NCI-H2196 (cell line): ENCODE results near the gene COL12A1.

ENCODE experiments used
- DNase-seq: peaks from one replicate; lab custom pipeline; 2025; ENCODE audit not compliant: unreplicated experiment; lab: John Stamatoyannopoulos, UW

The COL12A1 gene

GRCh38 chr6:75145976-75146375, 59.9 kb downstream of the COL12A1 start:
- DNase-seq, result no peak

GRCh38 chr6:75145211-75145610, 60.6 kb downstream of the COL12A1 start:
- no peak for DNase-seq

GRCh38 chr6:75144386-75144785, 61.5 kb downstream of the COL12A1 start:
- DNase-seq, result no peak

- DNase-seq, result no peak
Measured at GRCh38 chr6:75143191-75143590, 62.7 kb downstream of the COL12A1 start.

GRCh38 chr6:75142721-75143120, 63.1 kb downstream of the COL12A1 start:
- no peak for DNase-seq

- DNase-seq, result no peak
Measured at GRCh38 chr6:75135876-75136275, 70.0 kb downstream of the COL12A1 start.

- no peak for DNase-seq
Measured at GRCh38 chr6:75135450-75135849, 70.4 kb downstream of the COL12A1 start.

- no peak for DNase-seq
Measured at GRCh38 chr6:75130784-75131183, 75.1 kb downstream of the COL12A1 start.

- no peak for DNase-seq
Measured at GRCh38 chr6:75128878-75129570, 76.8 kb downstream of the COL12A1 start.

GRCh38 chr6:75126518-75126917, 79.3 kb downstream of the COL12A1 start:
- DNase-seq, result no peak

GRCh38 chr6:75124983-75125382, 80.9 kb downstream of the COL12A1 start:
- no peak for DNase-seq

- no peak for DNase-seq
Measured at GRCh38 chr6:75124085-75124484, 81.8 kb downstream of the COL12A1 start.

- DNase-seq, result no peak
Measured at GRCh38 chr6:75118925-75119515, 86.8 kb downstream of the COL12A1 start.

- DNase-seq, result no peak
Measured at GRCh38 chr6:75117701-75118100, 88.2 kb downstream of the COL12A1 start.

- DNase-seq, result no peak
Measured at GRCh38 chr6:75116946-75117345, 88.9 kb downstream of the COL12A1 start.

- no peak for DNase-seq
Measured at GRCh38 chr6:75115481-75115880, 90.4 kb downstream of the COL12A1 start.

GRCh38 chr6:75114806-75115205, 91.0 kb downstream of the COL12A1 start:
- DNase-seq, result no peak

GRCh38 chr6:75114195-75114594, 91.7 kb downstream of the COL12A1 start:
- DNase-seq, result no peak

GRCh38 chr6:75113446-75113845, 92.4 kb downstream of the COL12A1 start:
- no peak for DNase-seq

GRCh38 chr6:75109765-75110164, 96.1 kb downstream of the COL12A1 start:
- DNase-seq, result no peak

- DNase-seq, result no peak
Measured at GRCh38 chr6:75109022-75109421, 96.8 kb downstream of the COL12A1 start.

GRCh38 chr6:75108333-75108974, 97.4 kb downstream of the COL12A1 start:
- no peak for DNase-seq
